BJ (cell line): ENCODE results near the gene ESD. TPM values are rescaled to one million over a fixed set of nuclear protein-coding genes. Genes with fewer than 3 reads are reported as not detected.

Experiments used
- CTCF ChIA-PET: fragments of 350-600 bp; formaldehyde crosslinking; extraction: SDS; loops from one replicate; lab custom pipeline; 2021; ENCODE audit warnings: antibody characterized with exemption, inconsistent platforms; lab: Yijun Ruan, JAX
- POLR2A ChIA-PET: fragments of 300-600 bp; sonication (Branson Sonifier 250); formaldehyde crosslinking; extraction: SDS; loops from one replicate; lab custom pipeline; 2021; ENCODE audit warnings: antibody characterized with exemption; lab: Charles Lee
- DNase-seq: peaks from one replicate; pipeline ENCODE4 v3.0.0-alpha.2; 2011; ENCODE audit warnings: low read depth
- H3K27me3 ChIP-seq: 2 replicates; pipeline ENCODE4 v1.6.0; 2011; ENCODE audit warnings: low read length; ENCODE audit not compliant: control insufficient read depth, insufficient read depth
- H3K36me3 ChIP-seq: 2 replicates; pipeline ENCODE4 v1.5.1; 2011; ENCODE audit warnings: low read length; ENCODE audit not compliant: control insufficient read depth, insufficient read depth
- H3K4me3 ChIP-seq: 2 replicates; pipeline ENCODE4 v1.5.1; 2011; ENCODE audit warnings: low read depth, mild to moderate bottlenecking, control low read depth, low read length
- polyA plus RNA-seq: library from polyadenylated mRNA; depleted of rRNA; stranded (reverse); fragments of >200 nt; gene quantifications from 2 replicates; pipeline ENCODE4 v1.2.3, GENCODE V29; 2011; rRNA removed
- TF ChIP-seq, protein P1 (sequence below): IDR thresholded peaks from 2 replicates; pipeline ENCODE4 v1.5.1; 2011; ENCODE audit warnings: low read depth, mild to moderate bottlenecking, control low read depth, inconsistent platforms, low read length, moderate library complexity; ENCODE audit not compliant: insufficient read depth

Gene ESD
- polyA plus RNA-seq, 1 experiment, result 95.7 TPM

DNA sequence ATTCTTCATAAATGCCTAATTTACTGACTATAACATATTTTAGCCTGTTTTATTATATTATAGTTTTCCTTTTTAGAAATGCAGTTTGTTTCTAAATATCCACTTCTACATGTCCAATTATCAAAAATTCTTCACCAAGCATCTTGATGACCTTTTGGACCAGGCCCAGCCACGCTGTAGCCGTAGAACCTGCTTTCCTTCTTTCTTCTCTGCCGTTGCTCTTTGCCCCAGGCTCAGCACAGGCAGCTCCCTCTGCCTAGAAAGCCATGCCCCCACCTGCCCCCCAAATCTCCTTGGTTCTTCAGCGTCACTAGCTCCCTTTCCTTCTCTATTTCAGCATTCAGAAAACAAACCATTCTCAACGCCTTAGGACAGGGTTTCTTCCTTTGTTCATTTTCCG, 65.4 kb downstream of the ESD start:
- ChIA-PET CTCF (interaction anchor here (1.4 kb wide), 1 partner anchor 11 kb away, joined by 4 read pairs; no protein-coding TSS in a partner anchor), POLR2A (no interaction called here)
- Histone ChIP-seq H3K4me3 (no peak overlapping the region), H3K36me3 (peaks cover 5% of the 10 kb centered on the region), H3K27me3 (no peaks in the 10 kb centered on the region)
- TF ChIP-seq, protein P1, sequence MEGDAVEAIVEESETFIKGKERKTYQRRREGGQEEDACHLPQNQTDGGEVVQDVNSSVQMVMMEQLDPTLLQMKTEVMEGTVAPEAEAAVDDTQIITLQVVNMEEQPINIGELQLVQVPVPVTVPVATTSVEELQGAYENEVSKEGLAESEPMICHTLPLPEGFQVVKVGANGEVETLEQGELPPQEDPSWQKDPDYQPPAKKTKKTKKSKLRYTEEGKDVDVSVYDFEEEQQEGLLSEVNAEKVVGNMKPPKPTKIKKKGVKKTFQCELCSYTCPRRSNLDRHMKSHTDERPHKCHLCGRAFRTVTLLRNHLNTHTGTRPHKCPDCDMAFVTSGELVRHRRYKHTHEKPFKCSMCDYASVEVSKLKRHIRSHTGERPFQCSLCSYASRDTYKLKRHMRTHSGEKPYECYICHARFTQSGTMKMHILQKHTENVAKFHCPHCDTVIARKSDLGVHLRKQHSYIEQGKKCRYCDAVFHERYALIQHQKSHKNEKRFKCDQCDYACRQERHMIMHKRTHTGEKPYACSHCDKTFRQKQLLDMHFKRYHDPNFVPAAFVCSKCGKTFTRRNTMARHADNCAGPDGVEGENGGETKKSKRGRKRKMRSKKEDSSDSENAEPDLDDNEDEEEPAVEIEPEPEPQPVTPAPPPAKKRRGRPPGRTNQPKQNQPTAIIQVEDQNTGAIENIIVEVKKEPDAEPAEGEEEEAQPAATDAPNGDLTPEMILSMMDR, result no peak
- DNase-seq, result no peak

GRCh38 chr13:46728777-46729176, 68.2 kb downstream of the ESD start:
- ChIA-PET POLR2A (no interaction called here), CTCF (no interaction called here)
- Histone ChIP-seq H3K36me3 (peaks cover 5% of the 10 kb centered on the region), H3K4me3 (no peak overlapping the region), H3K27me3 (no peaks in the 10 kb centered on the region)
- TF ChIP-seq, protein P1, result no peak
- no peak for DNase-seq

- H3K36me3 ChIP-seq, result peaks cover 2% of the 10 kb centered on the region
- TF ChIP-seq, protein P1, result no peak
Observed at GRCh38 chr13:46726347-46726746, 70.6 kb downstream of the ESD start.

More at GRCh38 chr13:46726347-46726746, 70.6 kb downstream of the ESD start:
- H3K4me3 ChIP-seq, result no peak overlapping the region
- H3K27me3 ChIP-seq, result no peaks in the 10 kb centered on the region
- ChIA-PET POLR2A (no interaction called here), CTCF (interaction anchor here (1.6 kb wide), 1 partner anchor 174 kb away, joined by 6 read pairs; no protein-coding TSS in a partner anchor)
- DNase-seq, result no peak

Other genes starting within 250 kb of the ESD start
- 8.3 and 13.2 TPM in 2 replicates for gene LRCH1, start 244.0 kb downstream of the ESD start, polyA plus RNA-seq
- gene HTR2A, start 99.9 kb upstream of the ESD start, polyA plus RNA-seq, result 0.02 and 0.04 TPM in 2 replicates